ENCODE measurements around the gene ADAM22.

Gene ADAM22

GRCh38 chr7:88091988-88092675, 158.1 kb downstream of the ADAM22 start:
- TF ChIP-seq, protein P1, sequence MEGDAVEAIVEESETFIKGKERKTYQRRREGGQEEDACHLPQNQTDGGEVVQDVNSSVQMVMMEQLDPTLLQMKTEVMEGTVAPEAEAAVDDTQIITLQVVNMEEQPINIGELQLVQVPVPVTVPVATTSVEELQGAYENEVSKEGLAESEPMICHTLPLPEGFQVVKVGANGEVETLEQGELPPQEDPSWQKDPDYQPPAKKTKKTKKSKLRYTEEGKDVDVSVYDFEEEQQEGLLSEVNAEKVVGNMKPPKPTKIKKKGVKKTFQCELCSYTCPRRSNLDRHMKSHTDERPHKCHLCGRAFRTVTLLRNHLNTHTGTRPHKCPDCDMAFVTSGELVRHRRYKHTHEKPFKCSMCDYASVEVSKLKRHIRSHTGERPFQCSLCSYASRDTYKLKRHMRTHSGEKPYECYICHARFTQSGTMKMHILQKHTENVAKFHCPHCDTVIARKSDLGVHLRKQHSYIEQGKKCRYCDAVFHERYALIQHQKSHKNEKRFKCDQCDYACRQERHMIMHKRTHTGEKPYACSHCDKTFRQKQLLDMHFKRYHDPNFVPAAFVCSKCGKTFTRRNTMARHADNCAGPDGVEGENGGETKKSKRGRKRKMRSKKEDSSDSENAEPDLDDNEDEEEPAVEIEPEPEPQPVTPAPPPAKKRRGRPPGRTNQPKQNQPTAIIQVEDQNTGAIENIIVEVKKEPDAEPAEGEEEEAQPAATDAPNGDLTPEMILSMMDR (IDR thresholded peaks at IDR 0.05; ENCODE audit: poor library complexity, severe bottlenecking) = no peak
- ATAC-seq (ENCODE audit: low read depth) = no peak
- H3K27me3 ChIP-seq (ENCODE audit: insufficient read depth, poor library complexity, severe bottlenecking) = no peaks in the 10 kb centered on the region
- H3K4me3 ChIP-seq (ENCODE audit: severe bottlenecking) = no peak overlapping the region
- no peak for DNase-seq (ENCODE audit: low spot score)
- H3K36me3 ChIP-seq (ENCODE audit: low read depth) = no peaks in the 10 kb centered on the region
- no peaks in the 10 kb centered on the region for H3K9me3 ChIP-seq (ENCODE audit: severe bottlenecking)
- no peaks in the 10 kb centered on the region for H3K4me1 ChIP-seq (ENCODE audit: insufficient read depth, poor library complexity, severe bottlenecking)
- no peak overlapping the region for H3K27ac ChIP-seq (ENCODE audit: poor library complexity, severe bottlenecking)

DNA sequence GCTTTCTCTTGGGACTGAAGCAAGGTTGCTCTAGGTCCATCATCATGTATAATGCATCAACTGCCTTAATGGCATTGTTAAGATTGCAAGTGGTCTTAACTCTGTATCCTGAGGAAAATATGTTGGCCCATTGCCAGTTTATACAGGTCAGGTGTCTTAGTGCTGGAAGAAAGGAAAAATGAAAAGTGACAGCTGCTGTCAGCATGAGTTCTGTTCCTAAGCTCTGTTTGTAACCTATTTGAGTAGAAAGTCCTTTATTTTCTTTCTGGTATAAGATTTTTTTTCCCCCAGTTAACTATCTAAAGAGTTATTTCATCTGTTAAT, 158.6 kb downstream of the ADAM22 start:
- no peaks in the 10 kb centered on the region for H3K9me3 ChIP-seq (ENCODE audit: severe bottlenecking)
- no peaks in the 10 kb centered on the region for H3K4me1 ChIP-seq (ENCODE audit: insufficient read depth, poor library complexity, severe bottlenecking)

GRCh38 chr7:88101769-88102168, 167.7 kb downstream of the ADAM22 start:
- no peaks in the 10 kb centered on the region for H3K36me3 ChIP-seq (ENCODE audit: low read depth)
- no peak for DNase-seq (ENCODE audit: low spot score)
- no peaks in the 10 kb centered on the region for H3K4me1 ChIP-seq (ENCODE audit: insufficient read depth, poor library complexity, severe bottlenecking)
- H3K4me3 ChIP-seq (ENCODE audit: severe bottlenecking) = no peak overlapping the region
- TF ChIP-seq, protein P1 (IDR thresholded peaks at IDR 0.05; ENCODE audit: poor library complexity, severe bottlenecking) = no peak
- H3K9me3 ChIP-seq (ENCODE audit: severe bottlenecking) = no peaks in the 10 kb centered on the region
- no peak for ATAC-seq (ENCODE audit: low read depth)
- H3K27me3 ChIP-seq (ENCODE audit: insufficient read depth, poor library complexity, severe bottlenecking) = peaks cover 5% of the 10 kb centered on the region
- no peak overlapping the region for H3K27ac ChIP-seq (ENCODE audit: poor library complexity, severe bottlenecking)

More for the DNA sequence above, 158.6 kb downstream of the ADAM22 start:
- ATAC-seq (ENCODE audit: low read depth) = no peak
- no peaks in the 10 kb centered on the region for H3K27me3 ChIP-seq (ENCODE audit: insufficient read depth, poor library complexity, severe bottlenecking)
- no peaks in the 10 kb centered on the region for H3K36me3 ChIP-seq (ENCODE audit: low read depth)
- no peak for DNase-seq (ENCODE audit: low spot score)
- H3K27ac ChIP-seq (ENCODE audit: poor library complexity, severe bottlenecking) = no peak overlapping the region
- TF ChIP-seq, protein P1 (IDR thresholded peaks at IDR 0.05; ENCODE audit: poor library complexity, severe bottlenecking) = no peak
- H3K4me3 ChIP-seq (ENCODE audit: severe bottlenecking) = no peak overlapping the region

- Histone ChIP-seq H3K27me3 (ENCODE audit: insufficient read depth, poor library complexity, severe bottlenecking) (peaks cover 5% of the 10 kb centered on the region), H3K9me3 (ENCODE audit: severe bottlenecking) (no peaks in the 10 kb centered on the region), H3K4me3 (ENCODE audit: severe bottlenecking) (no peak overlapping the region), H3K27ac (ENCODE audit: poor library complexity, severe bottlenecking) (no peak overlapping the region), H3K36me3 (ENCODE audit: low read depth) (no peaks in the 10 kb centered on the region), H3K4me1 (ENCODE audit: insufficient read depth, poor library complexity, severe bottlenecking) (no peaks in the 10 kb centered on the region)
- ATAC-seq (ENCODE audit: low read depth) = no peak
- TF ChIP-seq, protein P1 (IDR thresholded peaks at IDR 0.05; ENCODE audit: poor library complexity, severe bottlenecking) = no peak
- DNase-seq (ENCODE audit: low spot score) = no peak
These were observed 168.6 kb downstream of the ADAM22 start for GRCh38 chr7:88102675-88103074.

- H3K36me3 ChIP-seq (ENCODE audit: low read depth) = no peaks in the 10 kb centered on the region
- H3K4me1 ChIP-seq (ENCODE audit: insufficient read depth, poor library complexity, severe bottlenecking) = no peaks in the 10 kb centered on the region
- TF ChIP-seq, protein P1 (IDR thresholded peaks at IDR 0.05; ENCODE audit: poor library complexity, severe bottlenecking) = no peak
- H3K4me3 ChIP-seq (ENCODE audit: severe bottlenecking) = no peak overlapping the region
- H3K27me3 ChIP-seq (ENCODE audit: insufficient read depth, poor library complexity, severe bottlenecking) = no peaks in the 10 kb centered on the region
- H3K9me3 ChIP-seq (ENCODE audit: severe bottlenecking) = no peaks in the 10 kb centered on the region
- no peak overlapping the region for H3K27ac ChIP-seq (ENCODE audit: poor library complexity, severe bottlenecking)
- no peak for DNase-seq (ENCODE audit: low spot score)
- ATAC-seq (ENCODE audit: low read depth) = no peak
These were observed 170.7 kb downstream of the ADAM22 start for GRCh38 chr7:88104732-88105131.
